T-helper 2 cell treated with Interferon-gamma antibody and Interleukin-4, amounts not matched to agents 100 ng/mL and 5 ng/mL, for 36 hours (primary cell): ENCODE data around the gene PLEKHO1. TPM values are rescaled to one million over a fixed set of nuclear protein-coding genes. Genes with fewer than 3 reads are reported as not detected.
"Not testable (repeated sequence)": the region's sequence is repeated elsewhere in the genome, so short reads cannot be mapped to it uniquely, and the experiment has no call there.

Experiments used
- intact Hi-C: fragments of 100-400 bp; cut with micrococcal nuclease; formaldehyde crosslinking; loops from one replicate; pipeline ENCODE4 v1.15.1; 2023
- total RNA-seq: library from RNA; stranded (reverse); gene quantifications from 2 replicates; pipeline ENCODE4 v1.2.3, GENCODE V29; 2022

Gene PLEKHO1
- total RNA-seq, 1 donor from 2014 or later = 71.3 TPM

DNA sequence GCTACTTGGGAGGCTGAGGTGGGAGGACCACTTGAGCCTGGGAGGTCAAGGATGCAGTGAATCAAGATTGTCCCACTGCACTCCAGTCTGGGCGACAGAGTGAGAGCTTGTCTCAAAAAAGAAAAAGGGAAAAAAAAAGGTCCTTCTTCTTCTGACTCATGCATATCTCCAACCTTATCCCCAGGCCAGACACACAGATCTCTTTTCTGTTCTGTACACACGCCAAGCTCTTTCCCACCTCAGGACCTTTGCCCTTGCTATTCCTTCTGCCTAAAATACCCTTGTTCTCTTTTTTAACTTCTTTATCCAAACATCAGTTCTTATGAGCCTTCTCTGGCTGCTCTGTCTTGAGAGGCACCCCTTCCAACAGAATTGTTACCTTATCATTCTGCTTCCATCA, 22.1 kb downstream of the PLEKHO1 start:
- intact Hi-C loops = no loop called here

DNA sequence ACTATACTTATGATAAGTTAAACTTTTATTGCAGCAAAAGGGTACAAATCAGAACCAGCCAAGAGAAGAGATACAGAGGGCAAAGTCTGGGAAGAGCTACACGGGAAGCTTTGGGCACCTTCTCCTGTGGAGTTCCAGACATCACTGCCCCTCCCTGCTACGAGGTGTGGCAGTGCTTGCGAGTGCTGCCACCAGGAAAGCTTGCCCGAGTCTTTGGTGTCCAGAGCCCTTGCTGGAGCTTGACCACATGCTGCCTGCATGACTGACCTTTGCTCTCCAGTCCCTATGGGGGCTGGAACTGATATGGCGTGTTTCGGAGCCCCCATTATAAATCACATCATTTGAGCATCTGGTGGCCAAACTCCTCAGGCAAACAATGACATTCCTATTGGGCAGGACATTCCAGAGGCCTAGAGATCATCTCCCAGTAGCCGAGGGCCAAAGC, 23.4 kb downstream of the PLEKHO1 start:
- intact Hi-C loops = no loop called here

DNA sequence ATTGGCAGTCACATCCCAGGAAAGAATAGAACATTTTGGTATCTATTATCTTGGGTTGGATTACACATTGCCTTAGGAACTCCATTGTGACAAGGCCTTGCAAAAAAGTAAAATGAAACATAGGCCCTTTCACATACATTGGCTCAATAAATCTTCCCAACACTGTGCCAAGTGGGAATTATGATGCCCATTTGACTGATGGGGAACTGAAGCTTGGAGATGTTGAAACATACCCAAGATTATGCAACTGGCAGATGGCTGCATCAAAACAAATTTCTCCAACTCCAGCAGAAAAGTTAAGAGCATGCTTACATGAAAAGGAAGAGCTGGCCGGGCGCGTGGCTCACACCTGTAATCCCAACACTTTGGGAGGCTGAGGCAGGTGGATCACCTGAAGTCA, 26.9 kb downstream of the PLEKHO1 start:
- intact Hi-C loops = no loop called here

DNA sequence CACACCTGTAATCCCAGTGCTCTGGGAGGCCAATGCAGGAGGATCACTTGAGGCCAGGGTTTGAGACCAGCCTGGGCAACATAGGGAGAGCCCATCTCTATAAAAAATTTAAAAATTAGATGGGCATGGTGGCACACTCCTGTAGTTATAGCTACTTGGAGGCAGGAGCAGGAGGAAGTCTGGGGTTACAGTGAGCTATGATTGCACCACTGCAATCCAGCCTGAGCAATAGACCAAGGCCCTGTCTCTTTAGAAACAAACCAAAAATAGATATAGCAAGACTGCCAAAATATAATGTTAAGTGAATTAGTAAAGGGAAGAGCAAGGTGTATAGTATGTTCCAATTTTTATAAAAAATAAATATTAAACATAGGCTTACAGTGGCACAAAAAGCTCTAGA, 28.8 kb downstream of the PLEKHO1 start:
- intact Hi-C loops = no loop called here

DNA sequence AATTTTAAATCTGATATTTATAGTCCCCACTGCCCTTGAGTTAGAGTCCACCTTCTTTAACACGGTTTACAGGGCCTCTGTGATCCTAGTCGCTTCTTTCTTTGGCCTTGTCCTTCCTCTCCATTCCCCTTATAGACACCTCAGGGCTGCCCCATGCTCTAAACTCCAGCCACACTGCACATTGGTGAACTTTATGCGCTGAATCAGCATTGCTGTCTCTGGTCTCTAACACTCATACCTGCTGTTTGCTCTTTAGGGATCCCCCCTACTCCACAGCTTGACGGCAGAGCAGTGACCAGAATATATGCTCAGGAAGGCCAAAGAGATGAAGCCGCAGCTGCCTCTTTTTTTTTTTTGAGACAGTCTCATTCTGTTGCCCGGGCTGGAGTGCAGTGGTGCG, 30.2 kb downstream of the PLEKHO1 start:
- intact Hi-C loops = no loop called here

DNA sequence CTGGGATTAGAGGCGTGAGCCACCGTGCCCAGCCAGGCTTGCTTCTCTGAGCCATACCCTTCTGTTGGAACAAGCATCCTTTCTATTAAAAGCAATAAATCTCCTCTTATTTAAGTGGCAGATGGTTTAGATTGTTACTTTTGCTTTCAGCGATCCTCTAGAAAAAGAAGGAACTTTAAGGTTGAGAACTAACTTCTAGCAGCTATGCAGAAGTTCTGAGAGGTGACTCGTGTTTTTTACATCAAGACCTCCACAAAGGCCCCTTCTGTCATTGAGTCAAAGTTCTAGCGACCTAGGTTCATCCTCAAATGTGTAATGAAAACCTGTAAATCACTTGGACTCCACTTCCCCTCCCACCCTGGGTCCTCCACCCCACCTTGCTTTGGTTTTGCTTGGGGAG, 30.8 kb downstream of the PLEKHO1 start:
- intact Hi-C loops = no loop called here

DNA sequence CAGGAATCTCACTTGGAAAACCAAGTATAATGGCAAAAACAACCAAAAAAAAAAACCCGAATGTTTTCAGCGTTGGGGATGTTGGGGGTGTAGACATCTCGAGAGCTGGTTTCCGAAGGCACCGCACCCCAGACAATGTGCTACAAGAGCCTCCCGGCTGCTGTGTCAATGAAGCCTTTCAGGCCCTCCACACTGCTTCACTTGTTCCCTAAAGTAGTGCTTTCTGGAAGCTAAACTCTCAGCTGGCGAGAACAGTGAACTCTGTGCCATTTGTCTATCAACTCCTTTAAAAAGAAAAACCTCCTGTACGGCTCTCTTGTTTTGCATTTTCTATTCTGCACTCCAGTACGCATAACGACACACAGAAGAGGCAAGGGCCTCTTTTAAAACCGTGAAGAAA, 32.5 kb downstream of the PLEKHO1 start:
- intact Hi-C loops = no loop called here

DNA sequence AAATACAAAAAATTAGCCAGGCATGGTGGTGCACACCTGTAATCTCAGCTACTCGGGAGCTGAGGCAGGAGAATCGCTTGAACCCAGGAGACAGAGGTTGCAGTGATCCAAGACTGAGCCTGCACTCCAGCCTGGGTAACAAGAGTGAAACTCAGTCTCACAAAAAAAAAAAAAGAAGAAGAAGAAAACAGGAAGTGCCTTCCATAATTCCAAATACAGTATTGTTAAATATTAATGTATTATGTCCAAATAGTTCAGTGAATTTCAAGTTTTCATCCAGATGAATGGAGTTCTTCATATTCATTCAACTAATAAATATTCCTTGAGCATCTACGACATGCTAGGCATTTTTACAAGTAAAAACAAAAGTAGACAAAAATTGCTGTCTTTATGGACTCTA, 33.3 kb downstream of the PLEKHO1 start:
- intact Hi-C loops = no loop called here

DNA sequence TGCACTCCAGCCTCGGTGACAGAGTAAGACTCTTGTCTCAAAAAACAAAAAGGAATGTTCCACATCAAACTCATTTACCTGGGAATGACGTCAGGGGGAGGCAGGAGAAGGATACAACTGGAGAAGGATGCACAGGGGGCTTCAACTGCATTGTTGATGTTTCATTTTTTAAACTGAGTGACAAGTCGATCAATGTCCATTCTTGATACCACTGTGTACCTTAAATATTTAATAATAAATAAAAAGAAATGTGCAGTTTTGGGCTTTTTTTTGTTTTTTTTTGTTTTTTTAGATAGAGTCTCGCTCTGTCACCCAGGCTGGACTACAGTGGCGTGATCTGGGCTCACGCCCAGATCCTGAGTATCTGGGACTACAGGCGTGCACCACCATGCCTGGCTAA, 35.8 kb downstream of the PLEKHO1 start:
- intact Hi-C loops = no loop called here

DNA sequence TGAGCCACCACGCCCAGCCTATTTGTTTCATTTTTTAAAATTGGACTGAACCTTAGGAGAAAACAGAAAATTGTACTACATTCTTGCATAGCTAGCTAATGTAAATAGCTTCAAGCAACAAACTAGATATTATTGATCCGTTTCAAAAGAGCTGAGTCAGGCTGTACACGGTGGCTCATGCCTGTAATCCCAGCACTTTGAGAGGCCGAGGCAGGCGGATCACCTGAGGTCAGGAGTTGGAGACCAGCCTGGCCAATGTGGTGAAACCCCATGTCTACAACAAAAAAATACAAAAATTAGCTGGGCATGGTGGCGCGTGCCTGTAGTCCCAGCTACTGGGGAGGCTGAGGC, 36.7 kb downstream of the PLEKHO1 start:
- intact Hi-C loops = not testable (repeated sequence)

DNA sequence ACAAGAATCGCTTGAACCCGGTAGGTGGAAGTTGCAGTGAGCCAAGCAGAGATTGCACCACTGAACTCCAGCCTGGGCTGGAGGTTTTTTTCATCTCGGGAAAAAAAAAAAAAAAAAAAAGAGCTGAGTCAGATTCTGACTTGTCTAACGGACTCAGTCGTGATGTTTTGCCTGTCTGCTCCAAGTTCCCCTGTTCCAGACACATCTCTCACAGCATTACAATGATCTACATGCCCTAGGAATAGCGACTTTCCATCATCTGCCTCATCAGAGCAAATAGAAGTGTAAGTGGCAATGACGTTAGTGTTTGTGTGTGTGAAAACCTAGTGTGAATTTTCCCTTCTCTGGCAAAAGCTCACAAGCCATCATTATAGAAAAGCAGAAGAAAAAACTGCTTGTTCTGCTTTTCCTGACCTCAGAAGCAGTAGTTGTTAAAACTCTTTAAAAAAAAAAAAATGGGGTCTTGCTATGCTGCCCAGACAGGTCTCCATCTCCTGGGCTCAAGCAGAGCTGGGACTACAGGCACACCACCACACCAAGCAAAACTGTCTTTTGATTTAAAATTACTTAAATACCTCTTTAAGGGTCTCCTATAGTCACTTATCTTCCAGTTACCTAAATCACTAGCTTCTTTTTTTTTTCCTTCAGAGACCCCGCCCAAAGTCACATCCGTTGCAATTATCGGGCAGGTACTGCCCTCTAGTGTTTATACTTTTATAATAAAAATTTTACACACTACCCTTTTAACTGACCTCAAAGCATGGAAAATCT, 37.3 kb downstream of the PLEKHO1 start:
- intact Hi-C loops = loop anchor here (1.0 kb wide), 2 partner anchors 114 to 225 kb away; no protein-coding TSS in a partner anchor

DNA sequence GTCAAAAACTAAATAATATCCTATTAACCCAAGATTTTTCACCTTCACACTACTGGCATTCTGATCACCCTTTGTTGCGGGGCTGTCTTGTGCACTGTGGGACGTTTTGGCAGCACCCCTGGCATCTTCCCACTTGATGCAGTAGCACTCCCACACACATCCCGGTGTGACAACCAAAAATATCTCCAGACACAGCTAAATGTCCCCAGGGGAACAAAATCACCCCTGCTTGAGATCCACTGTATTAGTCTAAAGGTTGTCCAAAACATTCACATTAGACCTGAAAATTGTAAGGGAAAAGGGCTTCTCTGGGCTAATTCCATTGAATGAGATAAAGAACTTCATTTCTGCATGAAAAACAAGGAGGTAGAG, 37.8 kb downstream of the PLEKHO1 start:
- intact Hi-C loops = loop anchor here (1.0 kb wide), 2 partner anchors 114 to 225 kb away; no protein-coding TSS in a partner anchor

DNA sequence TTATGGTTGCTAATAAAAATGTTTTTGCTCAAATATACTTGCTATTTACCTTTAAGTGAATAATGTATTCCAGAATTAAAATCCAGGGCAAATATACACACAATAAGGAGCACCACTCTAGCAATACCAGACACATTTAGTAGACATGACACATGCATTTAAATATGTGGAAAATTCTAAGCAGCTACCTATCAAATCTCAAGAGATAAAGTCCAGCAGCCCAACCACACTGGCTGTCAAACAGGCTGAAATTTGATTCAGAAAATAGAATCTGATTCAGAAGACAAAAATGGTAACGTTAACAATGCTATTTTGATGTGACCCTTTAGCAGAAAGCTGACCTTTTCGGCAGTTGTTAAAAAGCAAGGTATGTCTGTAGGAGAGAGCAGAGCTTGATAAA, 42.3 kb downstream of the PLEKHO1 start:
- intact Hi-C loops = no loop called here

DNA sequence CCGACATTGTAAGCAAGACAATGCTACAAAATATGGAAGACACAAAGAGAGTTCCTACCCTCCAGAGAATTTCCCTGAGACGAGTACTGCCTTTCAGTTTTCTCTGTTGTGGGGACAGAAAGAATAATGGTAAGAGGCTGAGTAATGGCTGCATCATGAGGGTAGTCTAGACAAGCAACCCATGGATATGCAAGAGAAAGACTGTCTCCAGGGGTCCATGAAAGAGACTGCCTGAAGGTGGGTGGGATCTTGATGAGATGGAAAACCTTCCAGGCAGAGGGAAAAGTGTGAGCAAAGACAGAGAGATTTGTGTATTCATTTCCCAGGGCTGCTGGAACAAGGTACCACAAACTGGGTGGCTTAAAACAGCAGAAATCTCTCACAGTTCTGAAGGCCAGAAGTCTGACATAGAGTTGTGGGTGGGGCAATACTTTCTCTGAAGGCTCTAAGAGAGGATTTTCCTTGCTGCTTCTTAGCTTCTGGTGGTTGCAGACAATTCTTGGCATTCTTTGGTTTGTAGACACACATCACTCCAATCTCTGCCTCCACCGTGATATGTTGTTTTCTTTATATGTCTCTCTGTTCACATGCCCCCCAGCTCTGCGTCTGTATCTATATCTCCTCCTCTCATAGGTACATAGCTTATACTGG, 44.8 kb downstream of the PLEKHO1 start:
- intact Hi-C loops = no loop called here

DNA sequence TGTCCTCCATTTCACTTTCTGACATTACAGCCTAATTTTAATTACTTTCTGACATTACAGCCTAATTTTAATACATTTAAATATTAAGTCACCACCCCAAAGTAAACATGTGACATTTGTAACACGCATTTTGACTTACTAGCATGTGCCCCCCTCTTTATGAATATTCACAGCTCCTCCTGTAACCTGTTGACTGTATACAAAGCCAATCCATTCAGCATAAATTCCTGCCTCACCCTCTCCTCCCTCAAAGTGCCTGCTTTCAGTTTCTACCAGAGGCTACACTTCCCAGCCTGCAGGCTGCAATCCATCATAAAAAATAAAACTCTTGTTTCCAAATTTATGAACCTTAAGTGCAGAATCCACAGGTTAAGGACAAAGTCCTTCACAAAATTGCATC, 46.7 kb downstream of the PLEKHO1 start:
- intact Hi-C loops = no loop called here

DNA sequence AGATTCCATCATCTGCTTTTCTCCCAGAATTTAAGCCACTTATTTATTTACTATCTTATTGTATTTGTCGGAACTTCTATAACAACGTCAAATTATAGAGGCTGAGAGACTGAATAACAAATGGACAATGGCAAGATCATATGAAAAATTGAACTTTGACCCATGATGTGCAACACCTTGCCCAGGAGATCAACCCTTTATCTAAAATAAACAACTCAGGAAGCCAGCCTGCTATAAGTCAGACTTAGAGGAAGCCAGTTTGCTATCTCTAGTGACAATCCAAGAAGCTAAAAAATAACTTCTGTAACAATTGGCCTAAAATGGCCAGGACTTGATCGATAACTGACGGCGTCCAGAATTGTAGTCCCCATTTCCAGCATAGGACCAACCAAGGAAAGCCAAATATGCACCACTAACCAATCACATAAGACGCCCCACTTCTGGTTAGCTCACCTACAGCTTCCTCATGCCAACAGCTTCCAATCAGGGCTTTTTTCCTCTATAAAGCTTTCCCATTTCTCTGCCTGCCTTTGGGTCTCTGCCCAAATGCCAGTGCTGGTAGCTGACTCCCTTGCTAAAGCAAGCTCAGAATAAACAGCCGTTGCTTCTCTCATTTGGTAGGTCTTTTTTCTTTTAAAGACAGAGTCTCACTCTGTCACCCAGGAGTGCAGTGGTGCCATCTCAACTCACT, 57.7 kb downstream of the PLEKHO1 start:
- intact Hi-C loops = no loop called here

DNA sequence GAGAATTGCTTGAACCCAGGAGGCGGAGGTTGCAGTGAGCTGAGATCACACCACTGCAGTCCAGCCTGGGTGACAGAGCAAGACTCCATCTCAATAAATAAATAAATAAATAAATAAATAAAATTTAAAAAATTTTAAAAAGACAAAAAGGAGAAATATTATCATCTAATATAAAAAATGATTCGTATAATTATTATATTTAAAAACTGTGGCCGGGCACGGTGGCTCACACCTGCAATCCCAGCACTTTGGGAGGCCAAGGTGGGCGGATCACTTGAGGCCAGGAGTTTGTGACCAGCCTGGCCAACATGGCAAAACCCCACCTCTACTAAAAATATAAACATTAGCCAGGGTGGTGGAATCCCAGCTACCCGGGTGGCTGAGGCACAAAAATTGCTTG, 58.7 kb downstream of the PLEKHO1 start:
- intact Hi-C loops = not testable (repeated sequence)

Other genes starting within 250 kb of the PLEKHO1 start
- gene SV2A, start 232.1 kb upstream of the PLEKHO1 start, total RNA-seq = 16.0 and 17.5 TPM in 2 replicates
- gene SF3B4, start 222.1 kb upstream of the PLEKHO1 start, total RNA-seq = 107 and 114 TPM in 2 replicates
- 5.4 and 6.8 TPM in 2 replicates for gene MTMR11, start 213.0 kb upstream of the PLEKHO1 start, total RNA-seq
- gene OTUD7B, start 139.2 kb upstream of the PLEKHO1 start, total RNA-seq = 9.0 and 11.9 TPM in 2 replicates
- gene VPS45, start 82.1 kb upstream of the PLEKHO1 start, total RNA-seq = 29.6 and 32.7 TPM in 2 replicates
- 170 and 171 TPM in 2 replicates for gene ANP32E, start 86.2 kb downstream of the PLEKHO1 start, total RNA-seq
- gene CA14, start 107.9 kb downstream of the PLEKHO1 start, total RNA-seq = not detected in 2 replicates
- gene APH1A, start 119.1 kb downstream of the PLEKHO1 start, total RNA-seq = 136 and 138 TPM in 2 replicates
- 1.1 and 1.5 TPM in 2 replicates for gene C1orf54, start 122.9 kb downstream of the PLEKHO1 start, total RNA-seq
- 1.3 and 1.5 TPM in 2 replicates for gene CIART, start 132.6 kb downstream of the PLEKHO1 start, total RNA-seq
- 61.8 and 67.2 TPM in 2 replicates for gene MRPS21, start 143.9 kb downstream of the PLEKHO1 start, total RNA-seq
- 91.8 TPM in 2 replicates for gene PRPF3, start 171.6 kb downstream of the PLEKHO1 start, total RNA-seq
- 33.2 and 33.6 TPM in 2 replicates for gene RPRD2, start 214.2 kb downstream of the PLEKHO1 start, total RNA-seq